NCI-H82 (cell line): ENCODE results near the gene ADGRL2.
A peak's percentile ranks its signal among the peaks of the same experiment; 100 is the strongest.

Experiments used
- DNase-seq: peaks from one replicate; lab custom pipeline; 2025; lab: John Stamatoyannopoulos, UW

The ADGRL2 gene

DNA sequence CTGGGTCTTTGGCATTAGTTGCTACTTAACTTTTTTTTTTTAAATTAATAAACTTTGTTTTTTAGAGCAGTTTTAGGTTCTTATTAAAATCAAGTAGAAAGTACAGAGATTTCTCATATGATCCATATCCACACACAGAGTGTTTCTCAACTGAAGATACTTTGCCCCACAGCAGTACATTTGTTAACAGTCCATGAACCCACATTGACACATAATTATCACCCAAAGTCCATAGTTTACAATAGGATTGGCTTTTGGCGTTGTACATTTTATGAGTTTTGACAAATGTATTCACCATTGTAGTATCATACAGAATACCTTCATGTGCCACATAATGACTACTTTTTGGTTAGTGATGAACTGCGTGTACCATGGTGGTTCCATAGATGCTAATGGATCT lies 106.8 kb downstream of the ADGRL2 start:
- no peak for DNase-seq

DNA sequence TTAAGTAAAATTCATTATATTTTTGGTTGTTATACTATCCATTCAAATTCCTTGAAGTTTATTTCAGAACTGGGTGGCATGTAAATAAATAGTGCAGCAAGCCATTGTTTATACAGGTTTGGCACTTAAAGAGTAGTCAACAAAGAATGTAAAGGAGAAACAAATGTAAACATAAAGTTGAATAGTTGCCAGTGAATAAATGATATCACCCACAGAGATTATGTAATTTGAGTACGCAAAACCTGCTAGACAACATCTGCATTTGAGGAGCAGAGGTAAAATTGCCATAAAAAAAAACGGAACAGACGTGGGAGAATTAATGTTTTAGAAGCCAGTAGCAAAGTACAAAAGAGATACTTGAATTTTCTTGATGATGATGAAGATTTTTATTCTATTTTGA lies 111.6 kb downstream of the ADGRL2 start:
- DNase-seq, result no peak

DNA sequence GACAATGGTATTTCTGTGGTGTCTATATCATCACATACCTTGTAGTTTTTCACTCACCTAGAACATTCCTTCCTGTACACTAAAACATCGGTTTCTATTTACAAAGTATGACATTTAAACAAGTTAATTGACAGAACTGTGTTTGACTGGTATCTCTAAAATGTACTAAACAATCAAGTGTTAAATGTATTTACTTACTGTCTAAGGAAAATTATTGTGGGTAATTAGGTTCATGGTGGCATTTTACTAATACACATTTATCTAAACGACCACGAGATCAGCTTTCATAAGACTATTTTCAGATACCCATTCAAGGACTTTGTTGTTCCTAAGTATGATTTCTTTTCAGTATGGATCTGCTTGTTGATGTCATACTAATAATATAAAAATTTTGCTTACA lies 115.2 kb downstream of the ADGRL2 start:
- no peak for DNase-seq

DNA sequence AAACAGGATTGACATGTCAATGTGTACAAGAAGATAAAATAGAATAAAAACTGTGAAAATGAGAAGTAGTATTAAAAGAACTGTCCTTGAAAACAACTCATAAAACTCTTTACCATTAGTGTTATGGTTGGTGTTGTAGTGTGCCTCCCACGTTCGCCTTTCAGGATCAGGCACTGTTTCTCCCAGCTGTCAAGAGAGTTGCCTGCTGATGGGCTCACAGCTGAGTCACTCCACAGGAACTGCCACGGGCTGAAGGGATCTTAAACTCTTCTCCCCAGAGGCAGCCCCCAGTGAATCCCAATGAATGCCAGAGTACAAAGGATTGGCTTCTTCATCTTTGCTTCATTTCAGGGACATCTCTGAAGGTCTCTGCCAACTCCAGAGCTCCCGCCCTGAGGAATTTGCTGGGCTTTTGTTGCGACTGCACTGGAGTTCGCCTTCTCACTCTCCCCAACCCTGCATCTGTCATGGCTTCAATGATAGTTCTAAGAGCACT lies 119.6 kb downstream of the ADGRL2 start:
- DNase-seq, result peak; percentile 49

DNA sequence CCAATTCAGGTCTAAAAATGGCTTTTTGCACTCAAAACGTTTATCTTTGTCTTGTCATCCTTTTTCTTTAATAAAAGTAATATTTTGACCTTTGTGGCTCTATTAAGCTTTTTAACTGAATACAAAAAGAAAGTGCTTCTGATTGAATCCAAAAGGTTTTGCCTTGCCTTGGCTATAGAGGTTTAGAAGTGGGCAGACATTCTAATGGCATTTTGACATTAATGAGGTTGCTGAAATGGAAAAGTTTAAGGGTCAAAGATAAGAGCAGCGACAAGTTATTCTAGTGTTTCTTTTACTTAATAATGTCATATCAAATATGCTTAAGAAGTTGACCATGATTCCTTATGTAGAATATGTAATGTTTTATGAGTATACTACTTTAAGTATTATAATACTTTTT lies 120.2 kb downstream of the ADGRL2 start:
- DNase-seq, result no peak

DNA sequence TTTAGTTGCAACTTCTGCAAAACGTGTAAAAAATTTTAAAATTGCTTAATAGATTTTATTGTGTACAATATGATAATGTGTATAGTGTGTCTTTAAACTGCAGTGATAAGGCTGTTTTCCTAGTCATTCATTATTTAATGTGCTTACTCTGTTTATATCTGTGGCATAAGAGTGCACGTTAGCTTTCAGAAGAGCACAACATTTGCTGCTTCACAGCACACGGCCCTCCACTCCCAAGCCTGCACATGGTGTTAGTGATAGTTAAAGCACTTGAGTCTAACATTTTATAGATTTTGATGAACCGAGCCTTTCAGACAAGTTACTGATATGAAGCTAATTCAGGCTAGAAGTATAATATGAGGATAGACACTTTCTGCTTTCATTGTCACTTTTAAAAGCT lies 120.6 kb downstream of the ADGRL2 start:
- no peak for DNase-seq

DNA sequence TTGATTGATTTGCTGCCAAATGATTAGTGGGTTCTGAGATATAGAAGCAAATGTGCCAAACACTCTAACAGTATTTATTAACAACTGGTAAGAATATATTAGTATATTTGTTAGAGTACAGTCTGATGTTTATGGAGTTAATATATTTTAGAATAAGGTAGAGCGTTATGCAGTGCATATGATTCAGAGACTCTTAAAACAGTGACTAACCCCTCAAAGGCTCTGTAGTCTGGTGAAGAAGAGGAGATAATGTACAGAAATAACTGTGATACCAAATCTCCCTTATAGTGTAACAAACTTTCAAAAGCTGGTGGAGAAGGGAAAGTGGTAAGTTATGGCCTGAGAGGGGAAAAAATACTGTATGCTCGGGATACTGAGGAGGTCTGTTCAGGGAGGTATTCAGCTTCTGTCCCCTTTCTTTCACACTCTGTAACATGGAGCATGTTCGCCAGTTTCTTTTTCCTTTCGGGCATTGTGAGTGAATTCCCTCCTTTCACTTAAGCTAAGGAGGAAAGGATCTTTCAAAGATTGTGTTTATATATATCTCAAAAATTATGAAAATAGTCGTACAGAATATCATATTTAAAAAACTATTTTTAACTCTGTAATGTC lies 121.2 kb downstream of the ADGRL2 start:
- DNase-seq, result no peak

DNA sequence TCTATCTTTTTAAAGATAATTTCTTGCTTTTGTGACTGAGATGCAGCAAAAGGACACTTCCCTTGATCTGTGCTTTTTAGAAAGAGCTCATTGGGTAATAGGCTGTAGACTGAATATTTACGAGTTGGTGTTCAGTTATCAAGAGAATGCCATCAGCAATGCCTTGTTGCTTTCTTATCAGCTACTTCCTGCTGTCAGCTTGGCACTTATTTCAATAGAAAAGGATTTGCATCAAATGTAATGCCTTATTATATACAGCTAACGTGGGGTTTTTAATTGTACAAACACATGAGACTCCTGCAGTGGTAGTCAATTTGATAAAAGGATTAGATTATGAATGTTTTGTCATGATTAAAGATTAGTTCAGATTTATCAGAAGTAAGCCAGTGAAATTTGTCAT lies 122.2 kb downstream of the ADGRL2 start:
- no peak for DNase-seq

DNA sequence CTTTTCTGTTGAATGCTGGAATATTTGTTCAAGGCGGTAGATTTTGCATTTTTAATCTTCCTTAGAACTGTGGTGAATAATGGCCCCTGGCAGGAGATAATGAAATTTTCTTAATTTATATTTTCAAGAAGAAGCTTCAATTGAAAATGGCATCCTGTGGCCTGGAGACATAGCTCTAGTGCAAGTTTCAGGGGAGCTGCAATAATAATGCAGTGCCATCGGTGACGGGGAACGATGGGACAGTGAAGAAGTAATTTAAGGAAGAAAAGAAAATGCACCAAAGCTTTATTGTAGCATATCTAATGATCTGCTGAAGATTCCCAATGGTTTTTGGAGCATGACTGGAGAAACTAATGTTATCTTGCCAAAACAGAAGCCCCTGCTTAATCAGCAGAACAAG lies 128.4 kb downstream of the ADGRL2 start:
- no peak for DNase-seq

DNA sequence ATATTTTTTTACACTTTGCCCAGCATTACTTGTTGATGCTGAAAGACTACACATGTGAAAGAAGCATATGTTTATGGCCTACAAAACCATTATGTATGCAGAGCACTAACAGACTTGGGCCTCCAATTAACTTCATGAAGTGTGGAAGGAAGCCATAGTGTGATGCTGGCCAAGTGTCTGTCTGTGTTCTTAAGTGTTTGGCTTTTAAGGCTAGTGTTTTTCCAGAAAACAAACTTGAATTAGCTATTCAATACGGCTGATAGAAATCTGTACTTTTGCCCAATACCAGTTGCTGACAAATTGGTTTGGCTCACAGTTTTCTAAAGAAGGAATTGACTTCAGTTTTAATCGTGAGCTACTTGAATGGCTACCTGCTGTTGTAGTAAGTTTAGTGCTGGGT lies 136.1 kb downstream of the ADGRL2 start:
- DNase-seq, result no peak

DNA sequence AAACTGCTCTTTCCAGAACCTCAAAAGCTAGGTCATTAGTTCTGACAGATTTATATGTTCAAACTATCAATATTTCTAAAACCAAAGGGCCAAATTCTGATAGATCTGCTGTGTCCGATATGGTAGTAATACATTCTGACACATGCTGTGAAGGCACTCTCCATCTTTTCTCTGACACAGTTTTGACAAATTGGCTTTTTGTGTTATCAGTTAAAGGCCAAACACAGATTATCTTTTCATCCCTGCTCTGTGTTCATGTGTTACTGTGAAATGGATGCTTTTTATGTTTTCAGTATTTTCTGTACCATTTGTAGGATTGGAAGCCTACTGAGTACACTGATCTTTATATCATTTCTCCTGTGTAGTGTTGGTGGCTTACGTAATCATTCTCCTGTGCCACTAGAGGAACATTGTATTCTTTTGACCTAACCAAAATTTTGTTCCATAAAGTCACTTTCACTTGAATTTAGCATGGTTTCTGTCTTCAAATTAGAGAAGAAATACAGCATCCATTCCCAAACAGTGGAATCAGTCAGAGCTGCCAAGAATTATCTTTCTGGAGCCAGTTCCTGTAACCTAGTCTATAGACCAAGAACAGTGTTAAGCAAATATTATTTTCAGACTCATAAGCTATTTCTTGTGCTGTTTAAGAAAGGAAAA lies 137.2 kb downstream of the ADGRL2 start:
- DNase-seq, result no peak

DNA sequence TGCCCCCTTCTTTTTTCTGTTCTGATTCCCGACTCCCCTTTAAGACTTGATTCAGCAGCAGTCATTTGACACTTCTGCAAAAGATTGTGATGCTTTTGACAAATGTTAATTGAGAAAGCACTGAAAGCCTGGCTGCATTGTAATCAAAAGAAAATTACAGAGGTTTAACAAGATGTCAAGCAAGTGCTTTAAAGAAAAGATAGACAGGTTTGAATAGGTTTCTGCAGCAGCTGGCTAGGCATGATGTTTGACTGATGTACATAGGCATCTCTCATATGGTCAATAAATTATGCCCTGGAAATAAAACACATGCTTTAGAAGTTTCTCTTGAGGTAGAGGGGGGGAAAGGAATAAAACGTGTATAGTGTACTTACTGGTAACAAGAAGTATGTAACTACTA lies 147.8 kb downstream of the ADGRL2 start:
- DNase-seq, result no peak

DNA sequence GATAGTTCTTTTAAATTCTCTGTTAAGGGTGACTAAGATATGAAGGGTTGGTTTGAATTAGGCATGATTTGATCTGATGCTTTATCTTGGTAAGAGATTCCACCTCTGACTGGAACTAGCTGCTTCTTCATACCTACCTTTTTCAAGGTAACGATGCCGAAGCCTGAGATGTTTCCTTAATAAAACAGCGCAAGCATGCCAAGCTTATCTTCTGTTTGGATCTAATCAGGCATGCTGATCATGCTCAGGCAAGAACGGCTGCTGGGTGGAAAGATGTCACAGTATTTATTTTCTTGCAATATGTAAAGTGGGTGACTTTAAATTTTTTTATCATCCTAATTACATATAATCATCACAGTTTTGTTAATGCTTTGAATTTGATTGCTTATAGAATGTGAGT lies 148.7 kb downstream of the ADGRL2 start:
- DNase-seq, result no peak

DNA sequence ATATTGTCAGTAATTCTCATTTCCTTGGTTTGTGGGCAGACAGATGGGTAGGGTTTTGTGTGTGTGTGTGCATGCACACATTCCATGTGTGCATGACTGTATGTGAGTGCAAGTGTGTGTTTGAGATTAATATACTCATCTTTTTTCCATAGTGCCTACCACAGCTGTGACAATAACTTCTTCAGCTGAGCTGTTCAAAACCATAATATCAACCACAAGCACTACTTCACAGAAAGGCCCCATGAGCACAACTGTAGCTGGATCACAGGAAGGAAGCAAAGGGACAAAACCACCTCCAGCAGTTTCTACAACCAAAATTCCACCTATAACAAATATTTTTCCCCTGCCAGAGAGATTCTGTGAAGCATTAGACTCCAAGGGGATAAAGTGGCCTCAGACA lies 149.3 kb downstream of the ADGRL2 start:
- DNase-seq, result no peak

DNA sequence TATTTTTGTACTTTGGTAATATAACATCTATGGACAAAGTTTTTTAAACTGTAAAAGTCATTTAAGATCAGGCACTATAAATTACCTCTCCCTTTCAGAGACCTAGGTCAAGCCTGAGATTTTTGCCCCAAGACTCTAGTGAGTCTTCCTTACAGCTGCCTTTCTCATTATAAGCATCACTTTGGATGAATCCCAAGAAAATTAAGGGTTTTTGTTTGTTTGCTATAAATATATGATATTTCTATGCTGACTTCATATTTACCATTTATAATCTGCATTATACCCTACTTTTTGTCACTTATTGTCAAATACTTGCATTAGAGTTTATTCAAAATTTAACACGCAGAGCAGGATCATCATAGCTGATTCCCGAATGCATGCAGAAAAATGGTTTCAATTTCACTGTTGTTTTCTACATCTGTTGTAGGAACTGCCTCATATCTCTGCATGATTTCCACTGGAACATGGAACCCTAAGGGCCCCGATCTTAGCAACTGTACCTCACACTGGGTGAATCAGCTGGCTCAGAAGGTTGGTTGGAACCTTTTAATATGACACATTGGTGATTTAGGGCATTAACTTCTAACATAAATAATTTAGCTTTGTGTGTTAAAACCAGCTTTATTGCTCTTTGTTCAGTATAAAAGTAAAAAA lies 150.0 kb downstream of the ADGRL2 start:
- no peak for DNase-seq

DNA sequence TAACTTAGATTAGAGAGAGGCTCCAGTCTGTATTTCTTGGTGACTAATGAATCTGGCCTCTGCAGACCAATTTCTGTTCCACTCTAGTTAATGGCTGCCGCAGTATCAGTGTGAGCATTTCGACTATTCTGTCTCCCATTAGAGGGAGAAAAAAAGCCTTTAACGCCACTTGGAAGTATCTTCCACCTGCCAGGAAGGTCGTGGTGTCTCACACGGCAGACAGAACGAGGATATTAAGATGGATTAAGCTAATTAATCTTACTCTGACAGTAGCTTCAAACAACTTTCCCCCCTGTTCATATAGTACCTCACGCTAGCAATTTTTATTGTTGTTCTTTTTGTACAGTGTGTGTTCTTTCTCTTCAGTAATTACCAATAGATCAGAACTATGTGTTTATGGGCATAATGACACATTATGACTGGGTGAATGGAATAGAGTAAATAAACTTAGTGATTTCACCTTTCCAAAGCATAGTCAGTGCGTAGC lies 153.8 kb downstream of the ADGRL2 start:
- DNase-seq, result peak; percentile 82

DNA sequence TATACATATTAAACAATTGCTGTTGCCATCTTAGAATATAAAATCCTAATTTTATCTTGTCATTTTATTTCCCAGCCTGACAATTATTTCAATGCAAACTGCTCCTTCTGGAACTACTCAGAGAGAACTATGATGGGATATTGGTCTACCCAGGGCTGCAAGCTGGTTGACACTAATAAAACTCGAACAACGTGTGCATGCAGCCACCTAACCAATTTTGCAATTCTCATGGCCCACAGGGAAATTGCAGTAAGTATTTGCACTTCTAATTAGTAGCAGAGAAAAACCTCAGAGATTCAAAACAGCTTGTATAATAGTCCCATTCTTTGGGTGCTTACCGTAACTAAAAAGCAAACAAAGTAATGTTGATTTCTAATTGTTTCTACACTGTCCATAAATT lies 167.2 kb downstream of the ADGRL2 start:
- no peak for DNase-seq

DNA sequence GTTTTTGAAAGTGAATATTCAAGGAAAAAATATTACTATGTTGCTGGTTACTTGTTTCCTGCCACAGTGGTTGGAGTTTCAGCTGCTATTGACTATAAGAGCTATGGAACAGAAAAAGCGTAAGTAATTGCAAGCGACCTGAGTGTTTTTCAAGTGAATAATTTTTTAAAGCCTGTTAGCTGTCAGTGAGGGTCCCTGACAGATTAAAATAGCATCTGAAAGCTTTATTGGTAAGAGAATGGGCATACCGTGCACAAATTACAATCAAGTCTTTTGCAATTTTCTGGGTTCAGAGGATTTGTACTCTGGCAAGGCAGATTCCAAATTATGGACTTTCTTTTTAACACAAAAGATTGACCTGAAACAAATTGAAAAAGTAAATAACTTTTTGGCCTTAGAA lies 169.7 kb downstream of the ADGRL2 start:
- no peak for DNase-seq

DNA sequence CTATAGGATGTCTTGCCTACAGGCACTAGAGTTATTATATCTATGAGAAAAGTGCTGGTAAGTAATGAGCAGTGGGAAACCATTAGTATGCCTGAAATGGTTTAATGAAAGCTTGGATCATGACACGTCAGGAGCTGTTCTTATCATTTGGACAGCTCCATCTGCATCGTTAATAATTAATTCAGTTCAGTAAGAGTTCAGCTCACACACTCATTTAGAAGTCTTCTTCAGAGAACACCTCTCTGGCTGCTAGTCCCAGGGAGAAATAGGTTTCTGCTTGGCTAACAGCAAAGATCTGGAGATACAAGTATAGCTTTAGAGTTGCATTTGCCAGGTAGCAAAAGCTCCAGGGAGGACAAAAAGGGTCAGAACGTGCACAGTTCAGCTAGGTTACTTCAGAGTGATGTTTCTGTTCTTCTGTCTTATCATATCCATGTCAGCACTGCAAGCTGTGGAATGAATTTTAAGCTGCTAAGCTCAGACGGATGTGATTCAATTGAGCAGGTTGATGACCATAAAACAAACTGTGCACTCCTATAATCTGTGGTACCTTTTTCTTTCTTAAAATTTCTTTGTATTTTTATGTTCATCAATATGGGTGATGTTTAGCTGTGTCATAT lies 173.6 kb downstream of the ADGRL2 start:
- no peak for DNase-seq

DNA sequence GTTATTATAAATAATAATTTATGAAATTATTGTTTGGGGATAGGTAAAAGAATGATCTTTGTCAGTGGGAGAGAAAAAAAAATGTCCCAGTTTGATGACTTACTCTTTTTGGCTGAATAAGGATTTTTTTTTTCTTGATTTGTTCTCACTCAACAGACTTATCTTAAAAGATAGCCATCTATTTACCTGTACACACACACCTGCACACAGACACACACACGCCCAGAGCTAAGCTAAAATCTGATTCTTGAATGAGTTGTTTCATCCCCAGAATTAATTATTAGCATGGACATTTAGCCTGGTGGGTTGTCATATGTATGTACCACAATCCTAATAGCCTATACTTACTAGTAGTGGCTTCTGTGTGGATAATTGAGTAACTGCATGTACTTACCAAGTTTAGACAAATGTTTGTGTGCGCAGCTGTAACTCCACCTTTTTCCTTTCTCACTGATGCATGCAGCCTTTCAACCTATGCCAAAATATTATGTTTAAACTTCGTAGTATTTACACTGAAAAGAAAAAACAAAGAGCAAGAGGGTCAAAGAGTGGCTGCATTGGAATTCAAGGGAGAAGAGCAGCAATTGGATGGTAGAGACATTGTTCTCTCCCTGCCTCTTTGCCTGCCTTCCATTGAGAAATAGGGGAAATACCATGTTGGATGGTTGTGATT lies 174.3 kb downstream of the ADGRL2 start:
- no peak for DNase-seq

DNA sequence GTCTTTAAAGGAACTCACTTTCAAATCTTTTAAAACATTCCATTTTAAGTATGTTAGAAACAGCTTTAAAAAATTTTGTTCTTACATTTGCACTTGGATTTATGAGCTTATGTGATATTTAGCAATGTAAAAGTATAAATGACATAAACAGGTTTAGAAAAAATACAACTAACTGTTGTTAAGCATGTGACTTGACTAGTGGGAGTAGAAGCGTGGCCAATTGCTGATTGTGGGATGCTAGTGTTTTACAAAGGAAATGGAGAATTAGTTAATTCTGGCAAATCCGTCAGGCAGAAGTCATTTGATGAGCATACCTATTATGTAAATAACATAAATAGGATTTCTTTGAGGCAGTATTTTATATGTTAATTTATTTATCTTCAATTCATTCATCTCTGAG lies 175.8 kb downstream of the ADGRL2 start:
- DNase-seq, result no peak

DNA sequence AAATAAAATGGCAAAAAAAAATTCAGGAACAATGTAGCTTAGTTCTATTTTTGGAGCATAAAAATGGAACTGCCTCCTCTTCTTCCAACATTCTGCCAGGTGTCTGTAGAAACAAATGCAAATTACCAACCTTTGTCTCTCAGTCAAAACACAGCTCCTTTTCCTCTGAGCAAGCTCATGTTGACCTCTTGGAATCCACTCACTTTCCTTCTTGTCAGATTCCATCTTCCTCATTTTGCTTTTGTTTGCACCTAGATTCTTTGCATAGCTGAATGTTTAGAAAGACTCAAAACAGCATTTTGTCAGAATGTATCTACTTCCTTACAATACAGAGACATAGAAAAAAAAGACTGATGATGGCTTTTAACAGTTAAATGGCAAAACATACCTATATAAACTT lies 178.2 kb downstream of the ADGRL2 start:
- no peak for DNase-seq
